Gastrocnemius medialis (tissue), 4 donors: ENCODE results near the gene PXK. TPM values are rescaled to one million over a fixed set of nuclear protein-coding genes. Genes with fewer than 3 reads are reported as not detected.
"Not testable (repeated sequence)": the region's sequence is repeated elsewhere in the genome, so short reads cannot be mapped to it uniquely, and the experiment has no call there.

Experiments used
- ATAC-seq, 2 donors: fragments of 150-250 bp; one replicate each; pipeline ENCODE4 v1.9.1; 2016
- DNase-seq, 2 donors: peaks; one replicate each; pipeline ENCODE4 v3.0.0-alpha.2; 2019
- H3K27ac ChIP-seq, 4 donors: fragments of 200-600 bp; sonication (generic); 1 replicate in 1 of 4; 2 replicates in 3 of 4; pipeline ENCODE4 v1.5.1; 2016 to 2018; ENCODE audit warnings: mild to moderate bottlenecking in 2 of 4, moderate library complexity in 1 of 4
- H3K27me3 ChIP-seq, 3 donors: fragments of 200-600 bp; sonication (generic) in 2 of 3; 1 replicate in 1 of 3; 2 replicates in 2 of 3; pipeline versions ENCODE4 v1.5.1 to v1.6.0; 2016 to 2019; ENCODE audit warnings: mild to moderate bottlenecking in 1 of 3, moderate library complexity in 1 of 3
- H3K36me3 ChIP-seq, 2 donors: fragments of 200-600 bp; sonication (generic) in 1 of 2; one replicate each; pipeline ENCODE4 v1.5.1; 2017 to 2018
- H3K4me1 ChIP-seq, 2 donors: fragments of 200-600 bp; sonication (generic) in 1 of 2; one replicate each; pipeline ENCODE4 v1.5.1; 2016 to 2017; ENCODE audit warnings: mild to moderate bottlenecking in 2 of 2
- H3K4me3 ChIP-seq, 4 donors: fragments of 200-600 bp; sonication (generic) in 3 of 4; 1 replicate in 1 of 4; 2 replicates in 3 of 4; pipeline ENCODE4 v1.5.1; 2016 to 2019; ENCODE audit warnings: mild to moderate bottlenecking in 2 of 4
- H3K9me3 ChIP-seq, 3 donors: fragments of 200-600 bp; sonication (generic) in 2 of 3; 1 replicate in 1 of 3; 2 replicates in 2 of 3; pipeline ENCODE4 v1.5.1; 2016 to 2019
- CTCF ChIP-seq, 5 experiments: fragments of 450-650 bp in 3 of 5; fragments of 200-600 bp in 2 of 5; sonication (generic) in 2 of 5; IDR thresholded peaks in 4 of 5; conservative IDR thresholded peaks in 1 of 5; 1 replicate in 4 of 5; 2 replicates in 1 of 5; pipeline ENCODE4 v1.5.1; 2016 to 2019; ENCODE audit warnings: antibody characterized with exemption in 5 of 5, mild to moderate bottlenecking in 3 of 5, moderate library complexity in 3 of 5
- POLR2A ChIP-seq, 2 donors: fragments of 450-650 bp; IDR thresholded peaks; one replicate each; pipeline ENCODE4 v1.6.1; 2017; ENCODE audit warnings: antibody characterized with exemption in 2 of 2, mild to moderate bottlenecking in 2 of 2, moderate library complexity in 2 of 2
- in situ Hi-C, 4 donors: fragments of 200-750 bp; cut with MboI; loops; one replicate each; pipeline versions ENCODE4 v1.15.0 to v1.8.0; 2017; ENCODE audit warnings: low sequenced_read_pairs in 4 of 4
- intact Hi-C: fragments of 100-400 bp; cut with DNase I; formaldehyde crosslinking; loops from one replicate; pipeline ENCODE4 v1.15.1; 2023; ENCODE audit warnings: low total_unique reads
- total RNA-seq, 4 donors: library from RNA; depleted of rRNA; stranded (reverse); fragments of >200 nt; gene quantifications; one replicate each; pipeline versions ENCODE4 v1.1.0 to v1.2.3, GENCODE V29; 2016

PXK gene
- total RNA-seq, 4 donors from 2014 or later = 21.6 to 33.6 (median 24.4) TPM

GRCh38 chr3:58335652-58335947 lies 2.9 kb downstream of the PXK start:
- DNase-seq = no peak
- in situ Hi-C loops (loop anchor here in 1 of 4 donors (10.0 kb wide), 1 partner anchor 159 kb away; the partner anchor contains the start of gene KCTD6), intact Hi-C loops (no loop called here)
- Histone ChIP-seq H3K36me3 (no peaks in the 10 kb centered on the region), H3K27ac (peak overlapping the region; percentile 3 to 77 (median 58)), H3K4me1 (peaks cover 27 to 30% of the 10 kb centered on the region in 2 donors), H3K4me3 (peak overlapping the region in 2 of 4 donors; percentile 9 to 21), H3K27me3 (no peaks in the 10 kb centered on the region), H3K9me3 (no peaks in the 10 kb centered on the region)
- TF ChIP-seq POLR2A (IDR thresholded peaks at IDR 0.05) (no peak), CTCF (IDR thresholded peaks at IDR 0.05 in 4 of 5, conservative IDR thresholded peaks at IDR 0.05 in 1 of 5) (no peak)
- ATAC-seq = no peak

- in situ Hi-C loops (loop anchor here in 1 of 4 donors (10.0 kb wide), 1 partner anchor 158 kb away; the partner anchor contains the start of gene KCTD6), intact Hi-C loops (no loop called here)
- ATAC-seq (no peak), DNase-seq (no peak)
- TF ChIP-seq POLR2A (IDR thresholded peaks at IDR 0.05) (no peak), CTCF (IDR thresholded peaks at IDR 0.05 in 4 of 5, conservative IDR thresholded peaks at IDR 0.05 in 1 of 5) (no peak)
- H3K27me3 ChIP-seq = no peaks in the 10 kb centered on the region
- H3K36me3 ChIP-seq = no peaks in the 10 kb centered on the region
- no peak overlapping the region for H3K27ac ChIP-seq
- H3K4me3 ChIP-seq = no peak overlapping the region
- H3K9me3 ChIP-seq = no peaks in the 10 kb centered on the region
- H3K4me1 ChIP-seq = peaks cover 27 to 30% of the 10 kb centered on the region in 2 donors
These were observed 3.6 kb downstream of the PXK start for GRCh38 chr3:58336135-58336882.

GRCh38 chr3:58337190-58337589 lies 4.5 kb downstream of the PXK start:
- in situ Hi-C loops = loop anchor here in 1 of 4 donors (10.0 kb wide), 1 partner anchor 158 kb away; the partner anchor contains the start of gene KCTD6
- no peak overlapping the region for H3K4me3 ChIP-seq
- no peak overlapping the region for H3K27ac ChIP-seq
- DNase-seq (no peak), ATAC-seq (no peak)
- no peak for TF ChIP-seq POLR2A (IDR thresholded peaks at IDR 0.05)
- TF ChIP-seq CTCF (IDR thresholded peaks at IDR 0.05 in 4 of 5, conservative IDR thresholded peaks at IDR 0.05 in 1 of 5) = no peak
- H3K36me3 ChIP-seq = no peaks in the 10 kb centered on the region
- no peaks in the 10 kb centered on the region for H3K27me3 ChIP-seq
- H3K4me1 ChIP-seq = peaks cover 22 to 30% of the 10 kb centered on the region in 2 donors
- intact Hi-C loops = no loop called here
- H3K9me3 ChIP-seq = no peaks in the 10 kb centered on the region

- H3K4me1 ChIP-seq = peaks cover 16 to 24% of the 10 kb centered on the region in 2 donors
- intact Hi-C loops, H3K36me3 ChIP-seq, H3K27me3 ChIP-seq, DNase-seq, H3K9me3 ChIP-seq, H3K4me3 ChIP-seq, ATAC-seq, H3K27ac ChIP-seq: not testable (repeated sequence)
- in situ Hi-C loops = loop anchor here in 1 of 4 donors (10.0 kb wide), 1 partner anchor 156 kb away; the partner anchor contains the start of gene KCTD6
These were observed 6.5 kb downstream of the PXK start for GRCh38 chr3:58339146-58339545.

- DNase-seq (no peak), ATAC-seq (no peak)
- Histone ChIP-seq H3K4me1 (peaks cover 0 to 8% of the 10 kb centered on the region in 2 donors), H3K27ac (no peak overlapping the region), H3K27me3 (no peaks in the 10 kb centered on the region), H3K4me3 (no peak overlapping the region), H3K36me3 (no peaks in the 10 kb centered on the region), H3K9me3 (no peaks in the 10 kb centered on the region)
- intact Hi-C loops = no loop called here
- TF ChIP-seq CTCF (IDR thresholded peaks at IDR 0.05 in 4 of 5, conservative IDR thresholded peaks at IDR 0.05 in 1 of 5) (no peak), POLR2A (IDR thresholded peaks at IDR 0.05) (no peak)
- in situ Hi-C loops = no loop called here
These were observed 8.0 kb downstream of the PXK start for GRCh38 chr3:58340594-58341244.
